ENCODE data around the gene ACP2.

DNA sequence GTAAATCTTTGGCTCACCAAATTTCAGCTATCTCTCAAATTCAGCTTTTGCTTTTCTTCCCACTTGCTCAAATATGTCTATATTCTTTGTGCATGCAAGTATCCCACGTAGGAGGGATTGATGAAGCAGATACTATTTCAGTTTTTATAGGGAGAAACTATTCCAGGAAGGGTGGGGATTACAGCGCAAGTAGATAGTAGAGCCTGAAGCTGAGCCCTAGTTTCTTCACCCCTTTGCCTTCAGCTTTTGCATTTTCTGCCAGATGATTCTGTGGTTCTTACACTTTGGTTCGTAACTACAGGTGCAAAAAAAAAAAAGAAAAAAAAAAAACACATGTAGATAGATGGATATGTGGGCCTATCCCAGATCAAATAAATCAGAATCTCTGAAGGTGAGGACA lies 3.1 kb upstream of the ACP2 start:
- TF ChIP-seq SP1 (IDR thresholded peaks at IDR 0.05) (no peak), HDGF (IDR thresholded peaks at IDR 0.05; ENCODE audit: borderline replicate concordance) (no peak), L3MBTL2 (conservative IDR thresholded peaks at IDR 0.05) (no peak), SUZ12 (IDR thresholded peaks at IDR 0.05) (no peak)
